OCI-LY7 (cell line): ENCODE results near the gene MYMX. TPM values are rescaled to one million over a fixed set of nuclear protein-coding genes. Genes with fewer than 3 reads are reported as not detected.
A peak's percentile ranks its signal among the peaks of the same experiment; 100 is the strongest.

Experiments used
- BruUV-seq: library from RNA; stranded (reverse); fragments of 400-500 nt; replicated peaks from 2 replicates; lab custom pipeline; 2021; lab: Mats Ljungman, UMichigan
- CTCF ChIA-PET: fragments of 300-600 bp; sonication (Branson Sonifier 250); formaldehyde crosslinking; loops from one replicate; lab custom pipeline; 2022; ENCODE audit warnings: antibody characterized with exemption; ENCODE audit not compliant: unreplicated experiment; lab: Charles Lee
- POLR2A ChIA-PET: fragments of 300-600 bp; sonication (Branson Sonifier 250); formaldehyde crosslinking; loops from one replicate; lab custom pipeline; 2022; ENCODE audit warnings: antibody characterized with exemption; lab: Charles Lee
- DNase-seq: peaks from one replicate; pipeline ENCODE4 v3.0.0-alpha.2; 2015; ENCODE audit warnings: low spot score
- H2AFZ ChIP-seq: fragments of 200-600 bp; sonication (generic), shearing (Covaris generic); 2 replicates; pipeline ENCODE4 v1.6.1; 2014; ENCODE audit warnings: mild to moderate bottlenecking, antibody characterized with exemption, low read length, moderate library complexity
- H3K27ac ChIP-seq: fragments of 200-600 bp; sonication (generic); 2 replicates; pipeline ENCODE4 v1.5.1; 2014; ENCODE audit warnings: mixed run types, low read depth, mild to moderate bottlenecking, moderate library complexity, low read length, inconsistent platforms; ENCODE audit not compliant: poor library complexity, severe bottlenecking
- H3K36me3 ChIP-seq: fragments of 200-600 bp; sonication (generic); 2 replicates; pipeline ENCODE4 v1.6.1; 2014; ENCODE audit warnings: mild to moderate bottlenecking, antibody characterized with exemption, low read length, moderate library complexity, mixed read lengths; ENCODE audit not compliant: insufficient read depth
- H3K4me1 ChIP-seq: fragments of 200-600 bp; sonication (generic); 2 replicates; pipeline ENCODE4 v1.5.1; 2014; ENCODE audit warnings: mild to moderate bottlenecking, low read length; ENCODE audit not compliant: insufficient read depth, poor library complexity, severe bottlenecking
- H3K4me2 ChIP-seq: fragments of 200-600 bp; sonication (generic); 2 replicates; pipeline ENCODE4 v1.6.1; 2014; ENCODE audit warnings: mild to moderate bottlenecking, low read length
- H3K4me3 ChIP-seq: fragments of 200-600 bp; sonication (generic); 2 replicates; pipeline ENCODE4 v1.5.1; 2014; ENCODE audit warnings: mild to moderate bottlenecking, low read depth, low read length; ENCODE audit not compliant: poor library complexity, severe bottlenecking
- H3K79me2 ChIP-seq: fragments of 200-600 bp; sonication (generic); 2 replicates; pipeline ENCODE4 v1.6.1; 2016; ENCODE audit warnings: low read depth, mild to moderate bottlenecking, low read length, moderate library complexity, mixed read lengths; ENCODE audit not compliant: insufficient read depth
- H3K9me2 ChIP-seq: fragments of 200-600 bp; sonication (generic); 2 replicates; pipeline ENCODE4 v1.6.1; 2016; ENCODE audit warnings: mild to moderate bottlenecking, low read length, mixed read lengths; ENCODE audit not compliant: insufficient read depth
- H3K9me3 ChIP-seq: fragments of 200-600 bp; sonication (generic); 2 replicates; pipeline ENCODE4 v1.6.1; 2014; ENCODE audit warnings: mild to moderate bottlenecking, mixed run types, low read length, mixed read lengths
- H4K20me1 ChIP-seq: fragments of 200-600 bp; sonication (generic); 2 replicates; pipeline ENCODE4 v1.6.1; 2014; ENCODE audit warnings: mild to moderate bottlenecking, antibody characterized with exemption, low read length, moderate library complexity, mixed read lengths; ENCODE audit not compliant: insufficient read depth
- EZH2phosphoT487 ChIP-seq: fragments of 200-600 bp; sonication (generic); IDR thresholded peaks from 2 replicates; pipeline ENCODE4 v1.6.1; 2018; ENCODE audit warnings: low read depth, borderline replicate concordance, mild to moderate bottlenecking, mixed run types, antibody characterized with exemption, low read length, moderate library complexity, mixed read lengths
- intact Hi-C: fragments of 100-400 bp; cut with micrococcal nuclease; formaldehyde crosslinking; loops from one replicate; pipeline ENCODE4 v1.10.0; 2022; ENCODE audit not compliant: unreplicated experiment
- total RNA-seq, 2 experiments: library from RNA; depleted of rRNA in 1 of 2; stranded (reverse); fragments of >200 nt in 1 of 2; shearing (Covaris generic) in 1 of 2; gene quantifications; 2 replicates each; pipeline ENCODE4 v1.2.3, GENCODE V29; 2014 to 2022
- TF ChIP-seq, protein P1 (sequence below): fragments of 200-600 bp; sonication (generic); conservative IDR thresholded peaks from 2 replicates; pipeline ENCODE4 v1.5.1; 2014; ENCODE audit warnings: mild to moderate bottlenecking, antibody characterized with exemption, low read length, moderate library complexity, mixed read lengths

Gene MYMX
- total RNA-seq, 2 experiments from 2014 or later: not detected

DNA sequence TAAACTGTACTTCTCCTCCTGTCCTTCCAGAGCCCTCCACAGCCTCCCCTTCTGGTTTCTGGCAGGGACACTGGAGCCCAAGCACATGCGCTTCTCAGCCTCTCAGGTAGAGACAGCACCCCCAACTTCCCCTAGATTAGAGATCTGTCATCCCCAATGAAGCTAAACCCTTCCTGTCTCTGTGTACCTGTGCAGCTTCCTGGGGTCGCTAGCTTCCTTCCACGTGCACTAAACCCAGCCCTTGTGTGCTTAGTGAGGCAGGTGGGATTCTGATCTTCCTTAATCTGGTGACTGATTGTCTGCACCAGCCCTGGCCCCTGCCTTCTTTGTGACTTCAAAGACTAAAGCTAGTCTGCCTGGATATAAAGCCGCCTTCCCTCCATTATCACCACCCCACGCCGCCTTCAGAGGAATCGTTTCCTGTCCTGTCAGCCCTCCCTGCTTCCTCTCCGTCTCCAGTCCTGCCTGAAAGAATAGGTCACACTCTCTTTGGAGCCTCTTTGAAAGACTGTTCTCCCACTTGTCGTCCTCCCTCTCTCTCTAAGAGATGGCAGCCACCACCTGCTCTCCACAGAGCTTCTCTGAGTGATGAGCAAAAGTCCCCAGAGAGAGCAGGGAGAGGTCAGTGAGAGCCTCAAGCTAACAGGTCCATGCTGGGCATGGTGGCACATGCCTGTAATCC, 30.6 kb upstream of the MYMX start:
- BruUV-seq: no TSS peak

DNA sequence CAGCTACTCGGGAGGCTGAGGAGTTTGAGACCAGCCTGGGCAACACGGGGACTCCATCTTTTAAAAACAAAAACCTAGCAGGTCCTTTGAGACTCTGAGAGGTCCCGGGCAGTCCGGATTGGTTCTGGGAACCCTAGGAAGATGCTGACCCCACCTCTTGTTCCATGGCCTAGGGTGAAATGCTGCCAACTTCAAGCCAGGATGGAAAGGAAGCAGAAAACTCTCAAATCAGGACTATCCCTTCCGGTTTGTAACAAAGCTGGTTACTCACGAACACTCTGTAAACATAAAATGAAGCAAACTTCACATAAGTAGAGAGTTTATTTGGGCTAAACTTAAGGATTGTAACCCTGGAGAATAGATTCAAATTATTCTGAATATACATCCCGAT, 30.1 kb upstream of the MYMX start:
- POLR2A ChIA-PET: interaction anchor here (1.0 to 1.3 kb wide), 2 partner anchors 21 to 32 kb away, joined by 3 to 7 read pairs; no protein-coding TSS in a partner anchor
- H3K79me2 ChIP-seq: no peaks in the 10 kb centered on the region
- peaks cover 16% of the 10 kb centered on the region for H3K4me1 ChIP-seq
- intact Hi-C loops: no loop called here
- no peaks in the 10 kb centered on the region for H4K20me1 ChIP-seq
- H3K9me3 ChIP-seq: no peaks in the 10 kb centered on the region
- H3K4me2 ChIP-seq: no peak overlapping the region
- TF ChIP-seq EZH2phosphoT487: no peak
- TF ChIP-seq, protein P1, sequence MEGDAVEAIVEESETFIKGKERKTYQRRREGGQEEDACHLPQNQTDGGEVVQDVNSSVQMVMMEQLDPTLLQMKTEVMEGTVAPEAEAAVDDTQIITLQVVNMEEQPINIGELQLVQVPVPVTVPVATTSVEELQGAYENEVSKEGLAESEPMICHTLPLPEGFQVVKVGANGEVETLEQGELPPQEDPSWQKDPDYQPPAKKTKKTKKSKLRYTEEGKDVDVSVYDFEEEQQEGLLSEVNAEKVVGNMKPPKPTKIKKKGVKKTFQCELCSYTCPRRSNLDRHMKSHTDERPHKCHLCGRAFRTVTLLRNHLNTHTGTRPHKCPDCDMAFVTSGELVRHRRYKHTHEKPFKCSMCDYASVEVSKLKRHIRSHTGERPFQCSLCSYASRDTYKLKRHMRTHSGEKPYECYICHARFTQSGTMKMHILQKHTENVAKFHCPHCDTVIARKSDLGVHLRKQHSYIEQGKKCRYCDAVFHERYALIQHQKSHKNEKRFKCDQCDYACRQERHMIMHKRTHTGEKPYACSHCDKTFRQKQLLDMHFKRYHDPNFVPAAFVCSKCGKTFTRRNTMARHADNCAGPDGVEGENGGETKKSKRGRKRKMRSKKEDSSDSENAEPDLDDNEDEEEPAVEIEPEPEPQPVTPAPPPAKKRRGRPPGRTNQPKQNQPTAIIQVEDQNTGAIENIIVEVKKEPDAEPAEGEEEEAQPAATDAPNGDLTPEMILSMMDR: no peak
- no TSS peak for BruUV-seq
- H3K27ac ChIP-seq: no peak overlapping the region
- H2AFZ ChIP-seq: peak overlapping the region; percentile 67
- CTCF ChIA-PET: interaction anchor here (0.5 kb wide), 1 partner anchor 35 kb away, joined by 3 read pairs; no protein-coding TSS in a partner anchor
- H3K9me2 ChIP-seq: no peaks in the 10 kb centered on the region
- H3K4me3 ChIP-seq: no peak overlapping the region
- no peak for DNase-seq
- no peaks in the 10 kb centered on the region for H3K36me3 ChIP-seq

More for the DNA sequence above, 30.6 kb upstream of the MYMX start:
- CTCF ChIA-PET: no interaction called here
- Histone ChIP-seq H3K27ac (no peak overlapping the region), H4K20me1 (no peaks in the 10 kb centered on the region), H3K4me3 (no peak overlapping the region), H3K9me2 (no peaks in the 10 kb centered on the region), H3K9me3 (no peaks in the 10 kb centered on the region), H3K4me2 (peak overlapping the region; percentile 22; the same call in 1 of the 2 replicates), H3K79me2 (no peaks in the 10 kb centered on the region), H3K36me3 (no peaks in the 10 kb centered on the region), H2AFZ (peak overlapping the region; percentile 67), H3K4me1 (peaks cover 16% of the 10 kb centered on the region)
- TF ChIP-seq, protein P1: no peak
- TF ChIP-seq EZH2phosphoT487: no peak
- POLR2A ChIA-PET: interaction anchor here (0.6 to 1.0 kb wide), 3 partner anchors 20 to 124 kb away, joined by 3 to 7 read pairs (median 3); no protein-coding TSS in a partner anchor
- intact Hi-C loops: no loop called here
- peak; percentile 47 for DNase-seq

DNA sequence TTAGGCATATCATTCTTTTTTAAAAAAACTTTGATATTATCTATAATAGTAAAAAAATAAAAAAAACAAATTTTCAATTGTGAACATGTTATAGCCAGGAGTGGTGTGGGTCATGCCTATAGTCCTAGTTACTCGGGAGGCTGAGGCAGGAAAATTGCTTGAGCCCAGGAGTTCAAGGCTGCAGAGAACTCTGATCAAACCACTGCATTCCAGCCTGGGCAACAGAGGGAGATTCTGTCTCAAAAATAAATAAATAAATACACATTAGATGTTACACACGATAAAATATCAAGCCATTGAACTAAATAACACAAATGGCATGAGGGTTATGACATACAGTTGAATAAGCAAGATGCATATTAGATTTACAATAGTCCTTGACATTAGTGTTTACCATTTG, 27.9 kb upstream of the MYMX start:
- Histone ChIP-seq H3K36me3 (no peaks in the 10 kb centered on the region), H3K4me2 (no peak overlapping the region), H3K79me2 (no peaks in the 10 kb centered on the region), H3K4me3 (no peak overlapping the region), H3K9me3 (no peaks in the 10 kb centered on the region), H3K27ac (no peak overlapping the region), H3K9me2 (no peaks in the 10 kb centered on the region), H3K4me1 (peaks cover 16% of the 10 kb centered on the region), H2AFZ (no peak overlapping the region), H4K20me1 (no peaks in the 10 kb centered on the region)
- BruUV-seq: no TSS peak
- DNase-seq: no peak
- CTCF ChIA-PET: no interaction called here
- TF ChIP-seq, protein P1: no peak
- no peak for TF ChIP-seq EZH2phosphoT487
- POLR2A ChIA-PET: interaction anchor here (2.0 kb wide), 1 partner anchor 12 kb away, joined by 5 read pairs; no protein-coding TSS in a partner anchor
- intact Hi-C loops: no loop called here
